ENCODE data around the gene LRP1B.

LRP1B gene

DNA sequence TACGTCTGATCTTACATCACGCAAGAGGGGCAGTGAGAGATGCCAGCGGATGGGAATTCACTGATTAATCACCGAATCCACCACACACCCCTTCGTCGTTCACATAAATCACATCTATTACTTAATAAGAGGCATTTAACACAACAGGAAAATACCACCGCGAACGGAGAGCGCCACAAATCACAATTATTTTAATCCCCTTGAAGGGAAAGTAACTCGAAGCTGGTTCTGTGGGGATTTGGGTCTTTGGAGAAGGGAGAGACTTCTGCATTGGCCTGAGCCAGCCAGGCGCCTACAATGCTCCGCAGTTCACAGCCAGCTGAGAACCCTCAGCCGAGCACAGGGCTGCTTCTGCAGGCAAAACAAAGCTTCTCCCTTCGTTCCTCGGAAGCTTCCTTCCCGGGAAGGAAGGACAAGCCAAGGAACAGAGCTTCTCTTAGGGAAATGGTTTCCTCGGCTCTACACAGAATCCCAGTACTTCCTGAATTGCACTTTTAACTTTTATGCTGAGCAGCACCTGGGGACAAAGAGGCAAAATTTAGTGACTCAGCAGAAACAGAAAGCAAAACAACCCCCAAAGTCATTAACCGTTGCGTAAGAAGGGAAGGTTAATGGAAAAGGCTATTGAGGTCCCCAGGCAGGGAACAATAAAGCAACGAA is at the start of gene LRP1B:
Gene LRP1B (minus strand): TSS at position 7 of the 660 bp plus-strand sequence. CDS start 287 bp downstream, outside the sequence.
- Histone ChIP-seq H3K27me3 (ENCODE audit: insufficient read depth, low read length, poor library complexity) (no peaks in the 10 kb centered on the region), H2AFZ (ENCODE audit: low read depth, low read length) (peak within 1 kb of the TSS; percentile 22; the same call in 1 of the 2 replicates), H3K36me3 (ENCODE audit: insufficient read depth, low read length) (no peaks in the 10 kb centered on the region), H3K4me2 (ENCODE audit: insufficient read depth, low read length) (no peak within 1 kb of the TSS), H3K27ac (ENCODE audit: low read length) (no peak within 1 kb of the TSS), H4K20me1 (ENCODE audit: insufficient read depth, low read length) (no peaks in the 10 kb centered on the region), H3K9me3 (ENCODE audit: insufficient read depth, low read length, severe bottlenecking) (peaks cover 6% of the 10 kb centered on the region), H3K4me3 (ENCODE audit: low read depth in 1 of 2, low read length in 2 of 2) (no peak within 1 kb of the TSS), H3K79me2 (ENCODE audit: insufficient read depth, low read length) (no peaks in the 10 kb centered on the region), H3K9ac (ENCODE audit: low read depth, low read length) (no peak within 1 kb of the TSS), H3K4me1 (ENCODE audit: insufficient read depth, low read length) (no peaks in the 10 kb centered on the region)
- TF ChIP-seq, protein P1, sequence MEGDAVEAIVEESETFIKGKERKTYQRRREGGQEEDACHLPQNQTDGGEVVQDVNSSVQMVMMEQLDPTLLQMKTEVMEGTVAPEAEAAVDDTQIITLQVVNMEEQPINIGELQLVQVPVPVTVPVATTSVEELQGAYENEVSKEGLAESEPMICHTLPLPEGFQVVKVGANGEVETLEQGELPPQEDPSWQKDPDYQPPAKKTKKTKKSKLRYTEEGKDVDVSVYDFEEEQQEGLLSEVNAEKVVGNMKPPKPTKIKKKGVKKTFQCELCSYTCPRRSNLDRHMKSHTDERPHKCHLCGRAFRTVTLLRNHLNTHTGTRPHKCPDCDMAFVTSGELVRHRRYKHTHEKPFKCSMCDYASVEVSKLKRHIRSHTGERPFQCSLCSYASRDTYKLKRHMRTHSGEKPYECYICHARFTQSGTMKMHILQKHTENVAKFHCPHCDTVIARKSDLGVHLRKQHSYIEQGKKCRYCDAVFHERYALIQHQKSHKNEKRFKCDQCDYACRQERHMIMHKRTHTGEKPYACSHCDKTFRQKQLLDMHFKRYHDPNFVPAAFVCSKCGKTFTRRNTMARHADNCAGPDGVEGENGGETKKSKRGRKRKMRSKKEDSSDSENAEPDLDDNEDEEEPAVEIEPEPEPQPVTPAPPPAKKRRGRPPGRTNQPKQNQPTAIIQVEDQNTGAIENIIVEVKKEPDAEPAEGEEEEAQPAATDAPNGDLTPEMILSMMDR (IDR thresholded peaks at IDR 0.05; ENCODE audit: borderline replicate concordance, extremely low read depth, low read length, poor library complexity, severe bottlenecking): no peak
- no peak for TF ChIP-seq EZH2 (IDR thresholded peaks at IDR 0.05; ENCODE audit: borderline replicate concordance, low read depth, low read length, severe bottlenecking)
- ATAC-seq (ENCODE audit: insufficient read depth, low read depth) (no peak; the same call in 2 of the 3 replicates), DNase-seq (no peak)

DNA sequence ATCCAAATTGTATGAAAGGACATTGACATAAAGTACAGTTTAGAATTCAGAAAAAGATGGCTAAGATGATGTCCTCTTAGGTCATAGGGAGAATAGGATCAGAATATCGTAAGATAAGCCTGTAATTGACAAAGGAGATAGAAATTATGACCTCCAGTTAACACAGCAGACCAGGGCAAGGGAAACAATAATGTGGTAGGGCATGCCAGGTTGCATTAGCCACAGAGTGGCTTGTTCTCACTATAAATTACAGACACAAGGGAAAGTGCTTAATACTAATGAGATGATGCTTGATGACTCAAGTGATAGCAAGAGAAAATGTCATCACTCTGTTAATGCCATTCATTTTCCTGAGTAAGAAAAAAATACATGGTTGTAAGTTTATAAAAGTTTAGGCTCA is 48.9 kb upstream of the LRP1B start:
- TF ChIP-seq EZH2 (IDR thresholded peaks at IDR 0.05; ENCODE audit: borderline replicate concordance, low read depth, low read length, severe bottlenecking): no peak
- TF ChIP-seq, protein P1 (IDR thresholded peaks at IDR 0.05; ENCODE audit: borderline replicate concordance, extremely low read depth, low read length, poor library complexity, severe bottlenecking): no peak
- Histone ChIP-seq H3K27me3 (ENCODE audit: insufficient read depth, low read length, poor library complexity) (no peaks in the 10 kb centered on the region), H3K27ac (ENCODE audit: low read length) (no peak overlapping the region), H3K9ac (ENCODE audit: low read depth, low read length) (no peak overlapping the region), H3K36me3 (ENCODE audit: insufficient read depth, low read length) (no peaks in the 10 kb centered on the region), H3K79me2 (ENCODE audit: insufficient read depth, low read length) (no peaks in the 10 kb centered on the region), H3K4me2 (ENCODE audit: insufficient read depth, low read length) (no peak overlapping the region), H3K4me1 (ENCODE audit: insufficient read depth, low read length) (no peaks in the 10 kb centered on the region), H3K4me3 (ENCODE audit: low read depth in 1 of 2, low read length in 2 of 2) (no peak overlapping the region), H4K20me1 (ENCODE audit: insufficient read depth, low read length) (no peaks in the 10 kb centered on the region), H2AFZ (ENCODE audit: low read depth, low read length) (no peak overlapping the region), H3K9me3 (ENCODE audit: insufficient read depth, low read length, severe bottlenecking) (no peaks in the 10 kb centered on the region)
- DNase-seq (no peak), ATAC-seq (ENCODE audit: insufficient read depth, low read depth) (no peak)

DNA sequence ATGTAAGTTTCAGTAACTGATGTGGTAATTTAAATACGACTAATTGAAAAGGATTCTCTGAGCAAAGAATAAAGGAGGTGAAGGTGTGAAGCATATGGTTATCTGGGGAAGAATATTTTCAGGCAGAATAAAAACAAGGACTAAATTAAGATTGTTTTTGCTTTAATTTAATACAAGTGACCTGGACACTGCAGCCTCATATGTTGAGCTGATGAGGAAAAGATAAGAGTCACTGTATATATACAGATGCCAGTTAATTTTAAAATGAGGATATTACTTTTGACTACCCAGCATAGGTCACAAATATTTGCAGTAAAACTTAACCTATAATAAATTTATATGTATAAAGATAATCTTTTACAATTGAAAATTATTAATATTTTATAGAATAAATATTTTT is 47.8 kb upstream of the LRP1B start:
- H3K36me3 ChIP-seq (ENCODE audit: insufficient read depth, low read length): no peaks in the 10 kb centered on the region
- DNase-seq: no peak
- no peak overlapping the region for H3K9ac ChIP-seq (ENCODE audit: low read depth, low read length)
- no peaks in the 10 kb centered on the region for H3K9me3 ChIP-seq (ENCODE audit: insufficient read depth, low read length, severe bottlenecking)
- no peak for TF ChIP-seq EZH2 (IDR thresholded peaks at IDR 0.05; ENCODE audit: borderline replicate concordance, low read depth, low read length, severe bottlenecking)
- TF ChIP-seq, protein P1 (IDR thresholded peaks at IDR 0.05; ENCODE audit: borderline replicate concordance, extremely low read depth, low read length, poor library complexity, severe bottlenecking): no peak
- H2AFZ ChIP-seq (ENCODE audit: low read depth, low read length): no peak overlapping the region
- no peaks in the 10 kb centered on the region for H3K4me1 ChIP-seq (ENCODE audit: insufficient read depth, low read length)
- H3K4me3 ChIP-seq (ENCODE audit: low read depth in 1 of 2, low read length in 2 of 2): no peak overlapping the region
- ATAC-seq (ENCODE audit: insufficient read depth, low read depth): no peak
- no peaks in the 10 kb centered on the region for H3K27me3 ChIP-seq (ENCODE audit: insufficient read depth, low read length, poor library complexity)
- no peak overlapping the region for H3K27ac ChIP-seq (ENCODE audit: low read length)
- H3K79me2 ChIP-seq (ENCODE audit: insufficient read depth, low read length): no peaks in the 10 kb centered on the region
- no peak overlapping the region for H3K4me2 ChIP-seq (ENCODE audit: insufficient read depth, low read length)
- no peaks in the 10 kb centered on the region for H4K20me1 ChIP-seq (ENCODE audit: insufficient read depth, low read length)

Data from DND-41 (cell line).